Measurements from ENCODE around the gene PPARGC1A. TPM values are rescaled to one million over a fixed set of nuclear protein-coding genes. Genes with fewer than 3 reads are reported as not detected.

PPARGC1A gene
- total RNA-seq, 1 donor from 2014 or later: 82.8 TPM

GRCh38 chr4:23915459-23916132 is 25.7 kb upstream of the PPARGC1A start:
- peak; percentile 85 for ATAC-seq (ENCODE audit: poor library complexity)
- intact Hi-C loops (cut with DNase I): no loop called here
- DNase-seq: peak; percentile 46

GRCh38 chr4:23911675-23912455 is 22.0 kb upstream of the PPARGC1A start:
- no peak for DNase-seq
- ATAC-seq (ENCODE audit: poor library complexity): no peak
- intact Hi-C loops (cut with DNase I): no loop called here

- intact Hi-C loops (cut with DNase I): no loop called here
- no peak for DNase-seq
- no peak for ATAC-seq (ENCODE audit: poor library complexity)
Observed at GRCh38 chr4:23909671-23910070, 19.8 kb upstream of the PPARGC1A start.

- ATAC-seq (ENCODE audit: poor library complexity) (no peak), DNase-seq (no peak)
- intact Hi-C loops (cut with DNase I): no loop called here
Observed at GRCh38 chr4:23906839-23907238, 17.0 kb upstream of the PPARGC1A start.

GRCh38 chr4:23904639-23905071 is 14.8 kb upstream of the PPARGC1A start:
- ATAC-seq (ENCODE audit: poor library complexity) (peak; percentile 89), DNase-seq (no peak)
- intact Hi-C loops (cut with DNase I): no loop called here

GRCh38 chr4:23903859-23904438 is 14.1 kb upstream of the PPARGC1A start:
- intact Hi-C loops (cut with DNase I): no loop called here
- DNase-seq (no peak), ATAC-seq (ENCODE audit: poor library complexity) (peak; percentile 56)

- intact Hi-C loops (cut with DNase I): no loop called here
- DNase-seq (no peak), ATAC-seq (ENCODE audit: poor library complexity) (no peak)
Observed at GRCh38 chr4:23902222-23902804, 12.5 kb upstream of the PPARGC1A start.

- intact Hi-C loops (cut with DNase I): no loop called here
- DNase-seq (no peak), ATAC-seq (ENCODE audit: poor library complexity) (no peak)
Observed at GRCh38 chr4:23900636-23901035, 10.8 kb upstream of the PPARGC1A start.

- intact Hi-C loops (cut with DNase I): no loop called here
- no peak for ATAC-seq (ENCODE audit: poor library complexity)
- no peak for DNase-seq
Observed at GRCh38 chr4:23899565-23899964, 9.7 kb upstream of the PPARGC1A start.

- DNase-seq (no peak), ATAC-seq (ENCODE audit: poor library complexity) (no peak)
- intact Hi-C loops (cut with DNase I): no loop called here
Observed at GRCh38 chr4:23897564-23898109, 7.8 kb upstream of the PPARGC1A start.

GRCh38 chr4:23894021-23894420 is 4.2 kb upstream of the PPARGC1A start:
- ATAC-seq (ENCODE audit: poor library complexity) (no peak), DNase-seq (no peak)
- intact Hi-C loops (cut with DNase I): no loop called here

GRCh38 chr4:23891064-23891421 is 1.2 kb upstream of the PPARGC1A start:
- intact Hi-C loops (cut with DNase I): no loop called here
- DNase-seq: no peak
- no peak for ATAC-seq (ENCODE audit: poor library complexity)

GRCh38 chr4:23890369-23891063 is 669 bp upstream of the PPARGC1A start:
- intact Hi-C loops (cut with DNase I): no loop called here
- ATAC-seq (ENCODE audit: poor library complexity) (peak; percentile 5), DNase-seq (no peak)

- DNase-seq: no peak
- intact Hi-C loops (cut with DNase I): no loop called here
- ATAC-seq (ENCODE audit: poor library complexity): no peak
Observed at GRCh38 chr4:23889391-23889790, 456 bp downstream of the PPARGC1A start.

- ATAC-seq (ENCODE audit: poor library complexity) (peak; percentile 62), DNase-seq (no peak)
Observed at GRCh38 chr4:23888421-23889319, 1.2 kb downstream of the PPARGC1A start.

GRCh38 chr4:23887989-23888388 is 1.9 kb downstream of the PPARGC1A start:
- DNase-seq (no peak), ATAC-seq (ENCODE audit: poor library complexity) (peak; percentile 32)
- intact Hi-C loops (cut with DNase I): no loop called here

More at GRCh38 chr4:23888421-23889319, 1.2 kb downstream of the PPARGC1A start:
- intact Hi-C loops (cut with DNase I): no loop called here

GRCh38 chr4:23887173-23887572 is 2.7 kb downstream of the PPARGC1A start:
- no peak for DNase-seq
- no peak for ATAC-seq (ENCODE audit: poor library complexity)
- intact Hi-C loops (cut with DNase I): no loop called here
